ENCODE measurements around the gene CACNA1C.

Gene CACNA1C

DNA sequence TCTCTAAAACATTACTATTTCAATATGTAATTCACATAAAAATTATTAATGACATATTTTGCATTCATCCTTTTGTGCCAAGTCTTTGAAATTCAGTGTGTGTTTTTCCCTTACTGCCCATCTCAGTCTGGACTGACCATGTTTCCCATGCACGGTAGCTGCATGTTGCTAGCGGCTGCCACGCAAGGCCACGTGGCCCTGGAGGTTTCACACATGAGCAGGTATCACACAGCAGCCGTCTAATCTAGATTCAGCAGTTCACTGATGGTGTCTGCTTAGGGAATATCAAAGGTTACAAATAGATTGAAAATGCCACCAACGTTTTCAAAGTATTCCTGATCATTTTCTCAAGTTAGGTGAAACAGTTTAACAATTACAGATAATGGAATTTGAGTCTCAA, 507.1 kb downstream of the CACNA1C start:
- no peak for FAIRE-seq
- DNase-seq (ENCODE audit: insufficient read length, low spot score): no peak
- TF ChIP-seq, protein P1, sequence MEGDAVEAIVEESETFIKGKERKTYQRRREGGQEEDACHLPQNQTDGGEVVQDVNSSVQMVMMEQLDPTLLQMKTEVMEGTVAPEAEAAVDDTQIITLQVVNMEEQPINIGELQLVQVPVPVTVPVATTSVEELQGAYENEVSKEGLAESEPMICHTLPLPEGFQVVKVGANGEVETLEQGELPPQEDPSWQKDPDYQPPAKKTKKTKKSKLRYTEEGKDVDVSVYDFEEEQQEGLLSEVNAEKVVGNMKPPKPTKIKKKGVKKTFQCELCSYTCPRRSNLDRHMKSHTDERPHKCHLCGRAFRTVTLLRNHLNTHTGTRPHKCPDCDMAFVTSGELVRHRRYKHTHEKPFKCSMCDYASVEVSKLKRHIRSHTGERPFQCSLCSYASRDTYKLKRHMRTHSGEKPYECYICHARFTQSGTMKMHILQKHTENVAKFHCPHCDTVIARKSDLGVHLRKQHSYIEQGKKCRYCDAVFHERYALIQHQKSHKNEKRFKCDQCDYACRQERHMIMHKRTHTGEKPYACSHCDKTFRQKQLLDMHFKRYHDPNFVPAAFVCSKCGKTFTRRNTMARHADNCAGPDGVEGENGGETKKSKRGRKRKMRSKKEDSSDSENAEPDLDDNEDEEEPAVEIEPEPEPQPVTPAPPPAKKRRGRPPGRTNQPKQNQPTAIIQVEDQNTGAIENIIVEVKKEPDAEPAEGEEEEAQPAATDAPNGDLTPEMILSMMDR (IDR thresholded peaks at IDR 0.05; ENCODE audit: insufficient read depth, missing control alignments): no peak

DNA sequence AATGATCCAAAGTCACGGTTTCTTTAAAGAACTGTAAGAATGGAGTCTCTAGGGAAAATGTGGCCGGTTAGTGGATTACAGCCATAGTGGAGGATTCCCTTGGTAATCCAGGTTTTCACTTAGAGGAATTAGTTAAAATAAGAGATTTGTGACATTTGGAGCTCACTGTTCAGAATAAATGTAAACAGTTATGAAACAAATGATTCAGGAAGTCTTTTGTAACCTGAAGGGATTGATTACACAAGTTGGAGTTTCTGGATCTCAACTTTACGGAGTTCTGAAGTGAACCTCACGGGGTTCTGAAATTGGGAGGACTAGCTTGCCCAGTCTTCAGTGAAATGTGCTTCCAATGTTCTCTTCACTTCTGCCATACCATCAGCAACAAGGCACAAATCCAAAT, 507.6 kb downstream of the CACNA1C start:
- FAIRE-seq (no peak), DNase-seq (ENCODE audit: insufficient read length, low spot score) (no peak)
- TF ChIP-seq, protein P1 (IDR thresholded peaks at IDR 0.05; ENCODE audit: insufficient read depth, missing control alignments): no peak

DNA sequence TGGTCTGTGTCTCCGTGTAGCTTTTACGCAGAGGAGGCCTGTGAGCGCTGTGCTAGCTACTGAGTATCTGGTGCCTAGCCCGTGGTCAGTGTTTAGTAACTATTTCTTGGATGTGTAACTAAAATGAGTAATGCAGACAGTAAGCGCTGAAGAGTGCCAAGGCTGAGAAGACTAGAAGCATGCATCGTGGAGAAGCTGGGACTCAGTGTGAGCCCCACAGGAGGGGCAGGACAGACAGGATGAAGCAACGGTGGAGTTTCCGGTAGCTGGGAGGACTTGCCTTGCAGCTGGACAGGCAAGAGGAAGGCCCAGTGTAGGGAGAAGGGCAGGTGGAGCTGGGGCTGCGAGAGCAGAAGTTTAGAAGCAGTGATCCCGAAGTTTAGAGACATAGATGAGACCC, 508.6 kb downstream of the CACNA1C start:
- FAIRE-seq (no peak), DNase-seq (ENCODE audit: insufficient read length, low spot score) (no peak)
- TF ChIP-seq, protein P1 (IDR thresholded peaks at IDR 0.05; ENCODE audit: insufficient read depth, missing control alignments): no peak

DNA sequence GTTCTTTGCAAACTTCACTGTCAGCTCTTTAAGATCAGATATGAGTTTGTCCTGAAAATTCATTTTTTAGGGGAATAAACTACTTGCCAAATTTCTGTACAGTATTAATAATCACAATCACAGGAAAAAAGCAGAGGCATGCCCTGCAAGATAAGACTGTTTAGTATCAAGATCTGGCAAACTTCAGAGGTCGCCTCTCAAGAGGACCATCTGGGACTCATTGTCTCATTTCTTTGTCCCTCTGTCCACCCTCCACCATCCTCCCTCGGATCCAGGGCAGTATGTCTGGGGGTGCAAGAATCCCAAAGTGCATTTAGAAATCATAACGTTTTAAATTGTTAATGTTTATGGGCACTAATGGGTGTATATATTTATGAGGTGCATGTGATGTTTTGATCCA, 509.6 kb downstream of the CACNA1C start:
- DNase-seq (ENCODE audit: insufficient read length, low spot score) (no peak), FAIRE-seq (no peak)
- TF ChIP-seq, protein P1 (IDR thresholded peaks at IDR 0.05; ENCODE audit: insufficient read depth, missing control alignments): no peak

DNA sequence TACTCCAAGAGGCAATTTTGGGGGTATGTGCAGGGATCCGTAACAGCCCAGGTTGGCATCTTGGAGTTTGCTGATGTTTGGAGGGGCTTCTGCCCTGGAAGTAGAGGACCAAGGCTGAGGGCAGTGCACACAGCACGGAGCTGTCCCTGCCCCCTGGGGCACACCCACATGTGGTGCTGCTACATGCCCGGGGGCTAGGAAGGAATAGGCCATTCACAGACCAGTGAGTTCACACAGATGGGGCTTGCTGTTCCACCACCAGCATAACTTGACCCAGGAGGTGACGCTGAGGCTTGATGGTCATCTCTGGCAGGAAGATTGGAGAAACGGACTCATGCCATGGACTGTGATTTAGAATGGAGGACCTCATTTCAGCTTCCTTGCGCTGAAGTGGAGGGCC, 510.9 kb downstream of the CACNA1C start:
- TF ChIP-seq, protein P1 (IDR thresholded peaks at IDR 0.05; ENCODE audit: insufficient read depth, missing control alignments): no peak
- no peak for FAIRE-seq

DNA sequence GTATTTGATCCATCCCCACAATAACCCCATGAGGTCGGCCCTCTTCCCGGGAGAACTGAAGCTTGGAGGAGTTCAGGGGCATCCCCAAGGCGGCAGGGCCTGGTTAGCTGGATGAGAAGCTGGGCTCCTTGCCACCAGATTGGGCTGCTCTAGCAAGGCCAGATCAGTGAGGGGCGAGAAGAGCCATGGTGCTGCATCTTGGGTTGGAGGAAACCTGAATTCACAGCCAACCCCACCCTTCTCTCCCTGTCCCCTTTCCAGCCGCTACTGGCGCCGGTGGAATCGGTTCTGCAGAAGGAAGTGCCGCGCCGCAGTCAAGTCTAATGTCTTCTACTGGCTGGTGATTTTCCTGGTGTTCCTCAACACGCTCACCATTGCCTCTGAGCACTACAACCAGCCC, 513.4 kb downstream of the CACNA1C start:
- TF ChIP-seq, protein P1 (IDR thresholded peaks at IDR 0.05; ENCODE audit: insufficient read depth, missing control alignments): no peak
- no peak for DNase-seq (ENCODE audit: insufficient read length, low spot score)
- no peak for FAIRE-seq

More for the DNA sequence above, 510.9 kb downstream of the CACNA1C start:
- no peak for DNase-seq (ENCODE audit: insufficient read length, low spot score)

DNA sequence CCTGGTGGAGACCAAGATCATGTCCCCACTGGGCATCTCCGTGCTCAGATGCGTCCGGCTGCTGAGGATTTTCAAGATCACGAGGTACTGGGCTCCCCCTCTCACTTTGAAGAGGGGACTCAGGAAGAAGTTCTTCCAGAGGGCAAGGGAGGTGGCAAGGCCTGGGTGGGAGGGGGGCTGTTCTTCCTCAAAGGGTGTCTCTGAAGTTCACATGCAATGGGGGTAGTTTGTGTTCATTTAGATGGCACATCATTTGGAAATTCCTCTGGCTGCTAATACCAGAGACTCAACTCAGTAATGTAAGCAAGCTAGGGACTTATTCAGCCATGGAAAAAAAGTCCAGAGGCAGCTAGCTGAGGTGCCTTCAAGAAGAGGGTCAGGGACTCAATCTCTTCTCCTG, 514.9 kb downstream of the CACNA1C start:
- DNase-seq (ENCODE audit: insufficient read length, low spot score) (no peak), FAIRE-seq (no peak)
- TF ChIP-seq, protein P1 (IDR thresholded peaks at IDR 0.05; ENCODE audit: insufficient read depth, missing control alignments): no peak

All from D721Med (cell line).